Loucy (cell line): ENCODE measurements around the gene VGF.

Source experiments
- H2AFZ ChIP-seq: fragments of 200-600 bp; sonication (generic); 2 replicates; pipeline ENCODE4 v1.6.0; 2016; ENCODE audit warnings: antibody characterized with exemption, mild to moderate bottlenecking, low read length, moderate library complexity
- H3F3A ChIP-seq: fragments of 200-600 bp; 2 replicates; pipeline ENCODE4 v1.6.0; 2016; ENCODE audit warnings: antibody characterized with exemption, low read depth, mild to moderate bottlenecking
- H3K27me3 ChIP-seq: fragments of 200-600 bp; sonication (generic); 2 replicates; pipeline ENCODE4 v1.6.1; 2014; ENCODE audit warnings: low read length, mild to moderate bottlenecking; ENCODE audit not compliant: insufficient read depth, poor library complexity, severe bottlenecking
- H3K36me3 ChIP-seq: fragments of 200-600 bp; sonication (generic); 2 replicates; pipeline ENCODE4 v1.6.1; 2016; ENCODE audit warnings: low read length; ENCODE audit not compliant: insufficient read depth
- H3K4me1 ChIP-seq: fragments of 200-600 bp; sonication (generic); 2 replicates; pipeline ENCODE4 v1.5.1; 2014; ENCODE audit warnings: low read length, mild to moderate bottlenecking; ENCODE audit not compliant: insufficient read depth, poor library complexity, severe bottlenecking
- H3K4me2 ChIP-seq: fragments of 200-600 bp; sonication (generic); 2 replicates; pipeline ENCODE4 v1.6.0; 2014; ENCODE audit warnings: antibody characterized with exemption, low read length, low read depth, mild to moderate bottlenecking; ENCODE audit not compliant: poor library complexity, severe bottlenecking
- H3K4me3 ChIP-seq: fragments of 200-600 bp; sonication (generic); 2 replicates; pipeline ENCODE4 v1.5.1; 2014; ENCODE audit warnings: low read length, mild to moderate bottlenecking, mixed read lengths; ENCODE audit not compliant: poor library complexity, severe bottlenecking
- H3K79me2 ChIP-seq: fragments of 200-600 bp; sonication (generic); 2 replicates; pipeline ENCODE4 v1.6.1; 2014; ENCODE audit warnings: low read length; ENCODE audit not compliant: insufficient read depth
- H3K9ac ChIP-seq: fragments of 200-600 bp; sonication (generic); 2 replicates; pipeline ENCODE4 v1.6.0; 2014; ENCODE audit warnings: mild to moderate bottlenecking, low read depth, low read length, moderate library complexity; ENCODE audit not compliant: poor library complexity, severe bottlenecking
- H3K9me2 ChIP-seq: fragments of 200-600 bp; sonication (generic); replicated peaks from 2 replicates; pipeline ENCODE4 v1.6.1; 2016; ENCODE audit warnings: low read depth, low read length, mixed read lengths
- H3K9me3 ChIP-seq: fragments of 200-600 bp; sonication (generic); 2 replicates; pipeline ENCODE4 v1.6.1; 2014; ENCODE audit warnings: mild to moderate bottlenecking, antibody characterized with exemption, low read length, low read depth; ENCODE audit not compliant: insufficient read depth
- H4K20me1 ChIP-seq: fragments of 200-600 bp; sonication (generic); 2 replicates; pipeline ENCODE4 v1.6.0; 2014; ENCODE audit warnings: antibody characterized with exemption, low read length, mild to moderate bottlenecking; ENCODE audit not compliant: insufficient read depth, poor library complexity, severe bottlenecking
- CTCF ChIP-seq: fragments of 200-600 bp; sonication (generic); conservative IDR thresholded peaks from 2 replicates; pipeline ENCODE4 v1.5.1; 2014; ENCODE audit warnings: mild to moderate bottlenecking, antibody characterized with exemption, low read length
- EZH2phosphoT487 ChIP-seq: fragments of 200-600 bp; IDR thresholded peaks from 2 replicates; pipeline ENCODE4 v1.6.1; 2018; ENCODE audit warnings: antibody characterized with exemption, mild to moderate bottlenecking, moderate library complexity, borderline replicate concordance

Gene VGF

GRCh38 chr7:101173752-101174244, 8.4 kb upstream of the VGF start:
- Histone ChIP-seq H3K9me2 (no peaks in the 10 kb centered on the region), H3K9me3 (no peaks in the 10 kb centered on the region), H3K36me3 (no peaks in the 10 kb centered on the region), H2AFZ (no peak overlapping the region), H3K4me2 (no peak overlapping the region), H3K27me3 (no peaks in the 10 kb centered on the region), H3F3A (no peaks in the 10 kb centered on the region), H3K9ac (no peak overlapping the region), H3K4me1 (peaks cover 30% of the 10 kb centered on the region), H3K4me3 (no peak overlapping the region), H4K20me1 (no peaks in the 10 kb centered on the region), H3K79me2 (no peaks in the 10 kb centered on the region)
- TF ChIP-seq EZH2phosphoT487, result no peak
- no peak for TF ChIP-seq CTCF

DNA sequence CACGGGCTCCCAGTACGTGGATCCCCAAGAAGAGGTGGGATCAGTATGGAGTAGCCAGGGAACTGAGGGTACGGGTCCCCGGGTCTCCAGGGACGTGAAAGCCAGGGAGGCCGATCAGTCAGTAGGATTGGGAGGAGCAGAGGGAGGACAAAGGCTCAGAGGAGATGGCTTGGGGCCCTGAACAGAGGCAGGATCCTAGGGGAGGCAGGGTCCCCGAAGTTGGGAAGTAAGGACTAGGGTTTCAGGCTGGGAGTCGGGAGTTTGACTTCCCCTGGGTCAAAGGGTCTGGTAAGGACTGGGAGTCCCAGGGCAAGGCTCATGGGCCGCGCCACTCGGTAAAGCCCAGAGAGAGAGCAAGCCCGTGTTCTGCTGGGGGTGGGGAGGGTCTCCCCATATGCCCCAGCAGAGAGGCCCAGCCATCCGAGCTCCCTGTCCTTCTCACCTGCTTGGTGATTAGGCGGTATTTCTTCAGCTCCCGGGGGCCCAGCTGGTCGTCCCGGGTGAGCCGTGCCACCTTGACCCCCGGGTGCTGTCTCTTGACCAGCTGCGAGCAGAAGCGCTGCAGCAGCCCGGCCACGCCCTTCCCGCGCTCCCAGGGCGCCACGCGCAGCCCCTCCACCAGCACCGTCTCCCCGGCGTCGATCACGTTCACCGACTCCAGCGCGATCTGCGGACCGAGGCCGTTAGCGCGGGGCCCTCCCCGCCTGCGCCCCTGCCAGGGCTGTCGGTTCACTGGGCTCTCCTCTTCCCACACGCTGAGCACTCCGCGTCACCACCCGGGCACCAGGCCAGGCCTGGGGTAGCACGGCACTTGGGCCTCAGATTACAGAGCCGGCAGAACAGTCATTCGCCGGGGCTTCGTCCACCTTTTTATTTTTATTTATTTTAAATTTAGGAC, 7.7 kb upstream of the VGF start:
- Histone ChIP-seq H3K36me3 (no peaks in the 10 kb centered on the region), H3K4me3 (no peak overlapping the region), H3F3A (no peaks in the 10 kb centered on the region), H3K9ac (no peak overlapping the region), H3K9me2 (no peaks in the 10 kb centered on the region), H3K27me3 (no peaks in the 10 kb centered on the region), H4K20me1 (no peaks in the 10 kb centered on the region), H3K4me1 (peaks cover 30% of the 10 kb centered on the region), H2AFZ (no peak overlapping the region), H3K9me3 (no peaks in the 10 kb centered on the region), H3K4me2 (no peak overlapping the region), H3K79me2 (no peaks in the 10 kb centered on the region)
- TF ChIP-seq EZH2phosphoT487 (no peak), CTCF (no peak)

DNA sequence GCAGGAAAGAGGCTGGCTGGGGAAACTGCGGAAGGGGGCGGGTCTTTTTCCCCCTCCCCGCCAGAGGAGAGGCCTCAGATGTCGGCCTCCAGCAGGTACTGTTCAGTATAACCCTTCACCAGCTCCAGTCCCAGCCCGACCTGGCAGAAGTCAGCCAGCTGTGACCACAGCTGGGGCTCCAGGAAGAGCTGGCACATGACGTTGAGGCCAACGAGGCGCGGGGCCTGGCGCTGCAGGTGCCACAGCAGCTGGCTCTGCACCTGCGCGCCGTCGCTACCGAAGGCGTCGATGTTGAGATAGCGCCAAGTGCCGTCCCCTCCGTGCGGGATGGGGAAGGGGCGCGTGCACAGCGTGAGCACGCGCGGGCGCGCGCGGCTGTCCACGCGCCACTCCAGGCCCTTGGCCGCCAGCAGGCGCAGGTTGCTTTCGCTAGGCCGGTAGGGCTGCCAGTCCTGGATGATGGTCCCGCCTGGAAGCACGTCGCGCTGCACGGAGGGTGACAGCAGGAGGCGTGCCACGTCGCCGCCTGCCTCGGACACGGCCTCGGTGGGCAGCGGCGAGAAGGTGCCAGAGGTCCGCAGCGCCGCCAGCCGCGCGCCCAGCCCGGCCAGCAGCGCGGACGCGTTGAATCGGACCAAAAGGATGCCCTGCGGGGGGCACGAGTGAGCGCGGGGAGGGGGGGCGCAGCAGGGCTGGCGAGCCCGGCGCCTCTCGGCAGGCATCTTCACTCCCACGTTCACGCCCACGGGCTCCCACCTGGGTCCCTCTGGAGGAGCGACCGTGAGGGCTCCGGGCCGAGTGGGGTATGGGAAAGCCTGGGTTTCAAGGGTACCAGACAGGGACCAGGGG, 6.9 kb upstream of the VGF start:
- H3K27me3 ChIP-seq, result no peaks in the 10 kb centered on the region

More for the DNA sequence above, 6.9 kb upstream of the VGF start:
- H3K36me3 ChIP-seq, result no peaks in the 10 kb centered on the region
- H3K4me2 ChIP-seq, result peak overlapping the region; percentile 82
- H3K4me1 ChIP-seq, result peaks cover 38% of the 10 kb centered on the region
- no peak overlapping the region for H2AFZ ChIP-seq
- H3F3A ChIP-seq, result no peaks in the 10 kb centered on the region
- no peaks in the 10 kb centered on the region for H4K20me1 ChIP-seq
- H3K4me3 ChIP-seq, result peak overlapping the region; percentile 61
- peak overlapping the region; percentile 16 for H3K9ac ChIP-seq
- TF ChIP-seq CTCF (no peak), EZH2phosphoT487 (no peak)
- H3K79me2 ChIP-seq, result no peaks in the 10 kb centered on the region
- no peaks in the 10 kb centered on the region for H3K9me3 ChIP-seq
- no peaks in the 10 kb centered on the region for H3K9me2 ChIP-seq
